Keratinocyte (primary cell): ENCODE measurements around the gene CCR6. TPM values are rescaled to one million over a fixed set of nuclear protein-coding genes. Genes with fewer than 3 reads are reported as not detected.

Experiments
- DNase-seq: peaks from one replicate; pipeline ENCODE4 v3.0.0-alpha.2; 2011; ENCODE audit warnings: low read depth, missing footprints, low spot score
- FAIRE-seq: peaks from 2 replicates; lab custom pipeline; 2011; peaks lifted over from hg19 to GRCh38; lab: Jason Lieb, UNC
- H2AFZ ChIP-seq: 2 replicates; pipeline ENCODE4 v1.6.0; 2012; ENCODE audit warnings: low read length, control low read depth, inconsistent platforms; ENCODE audit not compliant: control insufficient read depth
- H3K27ac ChIP-seq: 2 replicates; pipeline ENCODE4 v1.5.1; 2011; ENCODE audit warnings: low read length; ENCODE audit not compliant: control insufficient read depth, insufficient read depth
- H3K27me3 ChIP-seq: 3 replicates; pipeline ENCODE4 v1.6.0; 2011; ENCODE audit warnings: low read length; ENCODE audit not compliant: control insufficient read depth, insufficient read depth; ENCODE audit errors: extremely low read depth
- H3K36me3 ChIP-seq, 2 experiments: 2 replicates in 1 of 2; 3 replicates in 1 of 2; pipeline ENCODE4 v1.5.1; 2011; ENCODE audit warnings: low read length in 2 of 2, mild to moderate bottlenecking in 1 of 2; ENCODE audit not compliant: control insufficient read depth in 2 of 2, insufficient read depth in 2 of 2; ENCODE audit errors: extremely low read depth in 1 of 2
- H3K4me1 ChIP-seq: 3 replicates; pipeline ENCODE4 v1.5.1; 2011; ENCODE audit warnings: low read length; ENCODE audit not compliant: control insufficient read depth, insufficient read depth; ENCODE audit errors: extremely low read depth
- H3K4me2 ChIP-seq: 3 replicates; pipeline ENCODE4 v1.6.0; 2011; ENCODE audit warnings: low read depth, low read length; ENCODE audit not compliant: control insufficient read depth, insufficient read depth; ENCODE audit errors: extremely low read depth
- H3K4me3 ChIP-seq, 3 experiments: fragments of 200-600 bp in 1 of 3; sonication (generic) in 1 of 3; 2 replicates in 2 of 3; 3 replicates in 1 of 3; pipeline ENCODE4 v1.5.1; 2011 to 2016; ENCODE audit warnings: low read length in 3 of 3, mild to moderate bottlenecking in 3 of 3, control low read depth in 2 of 3, inconsistent platforms in 1 of 3, low read depth in 1 of 3, mixed read lengths in 1 of 3, mixed run types in 1 of 3, moderate library complexity in 1 of 3; ENCODE audit not compliant: control insufficient read depth in 2 of 3, insufficient read depth in 2 of 3; ENCODE audit errors: extremely low read depth in 1 of 3
- H3K79me2 ChIP-seq: 2 replicates; pipeline ENCODE4 v1.6.0; 2012; ENCODE audit warnings: low read length; ENCODE audit not compliant: control insufficient read depth, insufficient read depth
- H3K9ac ChIP-seq: 3 replicates; pipeline ENCODE4 v1.6.0; 2011; ENCODE audit warnings: low read length; ENCODE audit not compliant: control insufficient read depth, insufficient read depth; ENCODE audit errors: extremely low read depth
- H3K9me1 ChIP-seq: 3 replicates; pipeline ENCODE4 v1.6.0; 2011; ENCODE audit warnings: low read length; ENCODE audit not compliant: control insufficient read depth, insufficient read depth; ENCODE audit errors: extremely low read depth
- H3K9me3 ChIP-seq: 2 replicates; pipeline ENCODE4 v1.5.1; 2012; ENCODE audit warnings: low read depth, low read length; ENCODE audit not compliant: control insufficient read depth
- H4K20me1 ChIP-seq: 3 replicates; pipeline ENCODE4 v1.6.0; 2011; ENCODE audit warnings: low read length; ENCODE audit not compliant: control insufficient read depth, insufficient read depth; ENCODE audit errors: extremely low read depth
- CTCF ChIP-seq, 3 experiments: IDR thresholded peaks in 1 of 3; conservative IDR thresholded peaks in 1 of 3; optimal IDR thresholded peaks in 1 of 3; 2 replicates in 2 of 3; 3 replicates in 1 of 3; pipeline versions ENCODE3 to v1.5.1; 2011; ENCODE audit warnings: low read length in 3 of 3, mild to moderate bottlenecking in 3 of 3, moderate library complexity in 2 of 3, control low read depth in 1 of 3, inconsistent platforms in 1 of 3; ENCODE audit not compliant: insufficient read depth in 2 of 3; ENCODE audit errors: extremely low read depth in 1 of 3
- EZH2 ChIP-seq: IDR thresholded peaks from one replicate; pipeline ENCODE4 v1.6.1; 2012; ENCODE audit warnings: inconsistent platforms, mild to moderate bottlenecking, low read length, moderate library complexity
- dilution Hi-C: fragments of 300-500 bp; cut with MboI; formaldehyde crosslinking; loops from one replicate; pipeline ENCODE4 v1.7.0; 2020; ENCODE audit warnings: low sequenced_read_pairs; ENCODE audit not compliant: extremely low pct_ligation_motif_present
- polyA plus RNA-seq, 5 experiments: library from polyadenylated mRNA; depleted of rRNA in 3 of 5; stranded (reverse) in 3 of 5; stranded (forward) in 1 of 5; unstranded in 1 of 5; fragments of >200 nt; gene quantifications; 1 replicate in 1 of 5; 2 replicates in 3 of 5; 3 replicates in 1 of 5; pipeline versions ENCODE4 v1.2.1 to v1.2.3, GENCODE V29; 2011 to 2012; ENCODE audit warnings: missing spikeins in 2 of 5, low read depth in 1 of 5, low replicate concordance in 1 of 5

Gene CCR6
- polyA plus RNA-seq, 1 donor (not counting 4 experiments of a cell fraction or from before 2014, with no cell fraction given) = not detected

DNA sequence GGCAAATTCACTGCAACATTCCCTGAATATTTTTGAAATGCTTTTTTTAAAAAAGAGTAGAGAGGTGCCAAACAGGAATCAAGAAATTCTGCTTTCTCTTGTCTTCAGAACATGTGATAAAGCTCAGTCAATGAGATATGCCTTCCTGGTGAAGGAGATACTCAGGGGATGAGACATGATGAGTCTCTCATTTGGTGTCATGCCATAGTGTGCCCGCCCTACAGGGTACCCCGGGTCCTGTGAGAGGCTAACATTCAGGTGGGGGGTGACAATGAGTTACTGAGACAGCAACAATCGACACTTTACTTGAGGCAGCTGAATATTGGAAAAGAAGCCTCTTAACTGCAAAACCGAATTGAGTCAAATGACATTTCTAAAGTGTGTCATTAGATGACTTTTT is 6.7 kb downstream of the CCR6 start:
- Histone ChIP-seq H3K9me1 (no peaks in the 10 kb centered on the region), H3K4me1 (no peaks in the 10 kb centered on the region), H4K20me1 (no peaks in the 10 kb centered on the region), H3K79me2 (no peaks in the 10 kb centered on the region), H3K27me3 (no peaks in the 10 kb centered on the region), H2AFZ (no peak overlapping the region), H3K4me3 (no peak overlapping the region), H3K9ac (no peak overlapping the region), H3K36me3 (no peaks in the 10 kb centered on the region), H3K9me3 (no peaks in the 10 kb centered on the region), H3K27ac (no peak overlapping the region), H3K4me2 (no peak overlapping the region)
- DNase-seq = no peak
- TF ChIP-seq CTCF (optimal IDR thresholded peaks at IDR 0.05 in 1 of 3, IDR thresholded peaks at IDR 0.05 in 1 of 3, conservative IDR thresholded peaks at IDR 0.05 in 1 of 3; ENCODE audit: extremely low read depth in 1 of 3, insufficient read depth in 2 of 3, low read length in 3 of 3) = no peak
- no peak for TF ChIP-seq EZH2
- dilution Hi-C loops = no loop called here
- FAIRE-seq = no peak

DNA sequence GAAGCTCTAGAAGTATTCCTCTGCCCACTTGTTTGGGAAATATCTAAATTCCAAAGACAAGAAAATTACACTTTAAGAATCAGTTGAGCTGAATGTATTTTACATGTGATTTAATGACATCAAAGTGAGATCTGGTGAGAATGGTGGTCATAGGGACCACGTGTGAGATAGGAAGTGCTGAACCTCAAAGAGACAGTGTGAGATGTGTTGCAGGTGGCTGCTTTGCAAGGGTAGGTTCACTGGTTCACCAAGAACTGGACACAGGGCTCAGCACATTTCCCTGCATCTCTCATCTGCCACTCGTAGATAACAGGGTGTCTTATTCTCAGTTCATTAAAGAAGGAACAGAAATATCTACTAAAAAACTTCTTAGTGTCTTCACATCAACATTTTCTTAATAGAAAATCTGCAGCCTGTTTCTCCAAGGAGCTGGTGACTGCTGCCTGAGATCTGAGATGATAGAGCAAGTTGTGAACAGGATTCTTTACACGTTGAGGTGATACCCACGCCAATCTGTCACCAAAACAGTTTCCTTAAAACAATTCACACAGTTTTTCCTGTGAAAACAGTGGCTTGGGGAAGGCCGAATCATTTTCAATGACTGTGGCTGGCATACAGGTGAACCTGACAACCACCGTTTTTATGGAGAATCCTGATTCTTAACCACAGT is 7.2 kb downstream of the CCR6 start:
- Histone ChIP-seq H3K36me3 (no peaks in the 10 kb centered on the region), H3K27ac (no peak overlapping the region), H3K4me1 (no peaks in the 10 kb centered on the region), H3K9ac (no peak overlapping the region), H3K4me3 (no peak overlapping the region), H3K79me2 (no peaks in the 10 kb centered on the region), H3K27me3 (no peaks in the 10 kb centered on the region), H3K9me1 (no peaks in the 10 kb centered on the region), H3K9me3 (no peaks in the 10 kb centered on the region), H3K4me2 (no peak overlapping the region), H4K20me1 (no peaks in the 10 kb centered on the region), H2AFZ (no peak overlapping the region)
- FAIRE-seq (no peak), DNase-seq (no peak)
- dilution Hi-C loops = no loop called here
- TF ChIP-seq EZH2 (no peak), CTCF (optimal IDR thresholded peaks at IDR 0.05 in 1 of 3, IDR thresholded peaks at IDR 0.05 in 1 of 3, conservative IDR thresholded peaks at IDR 0.05 in 1 of 3; ENCODE audit: extremely low read depth in 1 of 3, insufficient read depth in 2 of 3, low read length in 3 of 3) (no peak)
